ENCODE data around the gene SPATA4.

SPATA4 gene

DNA sequence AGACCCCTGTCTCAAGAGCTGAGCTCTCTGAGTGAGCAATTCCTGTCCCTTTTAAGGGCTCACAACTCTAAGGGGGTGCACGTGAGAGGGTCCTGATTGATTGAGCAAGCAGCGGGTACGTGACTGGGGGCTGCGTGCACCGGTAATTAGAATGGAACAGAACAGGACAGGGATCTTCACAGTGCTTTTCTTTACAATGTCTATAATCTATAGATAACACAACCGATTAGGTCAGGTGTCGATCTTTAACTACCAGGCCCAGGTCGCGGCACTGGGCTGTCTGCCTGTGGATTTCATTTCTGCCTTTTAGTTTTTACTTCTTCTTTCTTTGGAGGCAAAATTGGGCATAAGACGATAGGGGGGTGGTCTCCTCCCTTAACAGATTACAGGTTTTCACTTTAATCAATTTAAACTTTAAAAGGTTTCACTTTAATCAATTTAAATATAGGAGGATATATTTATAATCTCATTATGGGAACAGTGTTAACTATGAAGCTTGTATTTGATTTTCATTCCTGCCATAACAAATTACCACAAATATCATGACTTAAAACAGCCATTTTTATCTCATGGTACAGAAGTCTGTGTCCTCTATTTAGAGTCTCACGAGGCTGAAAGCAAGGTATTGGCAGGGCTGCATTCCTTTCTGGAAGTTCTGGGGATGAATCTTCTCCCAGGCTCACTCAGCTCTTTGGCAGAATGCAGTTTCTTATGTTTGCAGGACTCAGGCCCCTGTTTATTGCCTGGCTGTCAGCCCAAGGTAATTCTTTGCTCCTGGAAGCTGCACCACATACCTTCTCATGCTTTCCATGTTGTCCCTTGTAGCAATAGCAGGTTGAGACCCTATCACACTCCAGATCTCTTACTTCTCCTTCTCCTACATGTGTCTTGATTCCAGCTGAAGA lies 5.2 kb downstream of the SPATA4 start:
- no peak for DNase-seq

DNA sequence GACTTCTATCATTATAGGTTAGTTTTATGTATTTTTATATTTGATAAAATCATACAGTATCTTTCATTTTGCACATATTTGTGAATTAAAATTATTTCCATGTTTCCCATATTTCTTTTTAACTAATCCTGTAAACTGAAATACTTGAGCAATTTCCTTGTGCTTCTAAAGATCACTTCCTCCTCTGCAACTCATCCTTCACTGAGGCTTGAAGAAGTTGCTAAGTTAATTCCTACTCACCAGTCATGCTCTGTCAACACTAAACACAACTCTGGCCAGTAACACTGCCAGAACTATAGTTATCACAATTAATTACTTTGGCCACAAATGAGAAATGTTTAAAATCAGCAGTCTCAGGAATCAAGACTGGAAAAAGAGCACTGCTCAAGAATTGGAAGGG lies 6.7 kb downstream of the SPATA4 start:
- DNase-seq: no peak

DNA sequence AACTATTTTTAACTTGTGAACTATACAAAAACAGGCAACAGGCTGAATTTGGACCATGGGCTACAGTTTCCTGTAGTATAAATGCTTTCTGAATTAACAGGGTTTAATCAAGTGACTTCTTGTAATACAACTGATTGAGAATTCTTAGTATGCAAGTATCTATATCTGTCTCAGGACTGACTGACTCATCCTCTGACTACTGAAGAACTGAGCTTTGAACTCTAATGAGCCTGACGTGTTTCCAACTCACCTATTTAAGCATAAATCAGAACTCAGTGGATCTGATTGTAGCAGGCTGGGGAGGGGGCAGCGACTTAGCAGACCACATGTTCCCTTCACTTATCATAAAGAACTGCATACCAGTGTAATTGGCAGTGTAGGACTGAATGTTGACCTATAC lies 7.8 kb downstream of the SPATA4 start:
- no peak for DNase-seq

DNA sequence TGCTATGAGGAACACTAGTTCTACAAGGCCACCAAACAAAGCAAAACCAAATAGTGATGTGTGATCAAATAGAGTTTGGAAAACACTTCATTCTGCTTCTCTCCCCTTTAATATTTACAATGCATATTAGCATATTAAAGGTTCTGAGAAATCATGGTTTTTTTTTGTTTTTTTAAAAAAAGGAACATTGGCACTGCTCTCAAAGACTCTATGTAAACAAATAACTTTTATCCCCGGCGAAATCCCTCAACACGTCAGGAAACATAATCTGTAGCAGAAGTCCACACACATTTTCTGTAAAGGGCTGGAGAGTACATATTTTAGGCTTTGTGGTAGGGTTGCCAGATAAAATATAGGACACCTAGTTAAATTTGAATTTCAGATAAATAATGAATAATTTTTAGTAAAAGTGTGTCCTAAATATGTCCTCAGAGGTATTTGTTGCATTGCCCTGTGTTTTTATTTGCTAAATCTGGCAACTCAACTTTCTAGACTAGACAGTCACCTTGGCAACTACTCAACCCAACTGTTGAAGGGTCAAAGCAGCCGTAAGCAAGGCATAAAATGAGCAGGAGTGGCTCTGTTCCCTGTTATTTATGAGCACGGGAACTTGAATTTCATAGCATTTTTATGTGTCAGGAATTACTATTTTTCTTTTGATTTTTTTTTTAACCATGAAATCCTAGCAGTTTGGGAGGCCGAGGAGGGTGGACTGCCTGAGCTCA lies 8.6 kb downstream of the SPATA4 start:
- DNase-seq: no peak

DNA sequence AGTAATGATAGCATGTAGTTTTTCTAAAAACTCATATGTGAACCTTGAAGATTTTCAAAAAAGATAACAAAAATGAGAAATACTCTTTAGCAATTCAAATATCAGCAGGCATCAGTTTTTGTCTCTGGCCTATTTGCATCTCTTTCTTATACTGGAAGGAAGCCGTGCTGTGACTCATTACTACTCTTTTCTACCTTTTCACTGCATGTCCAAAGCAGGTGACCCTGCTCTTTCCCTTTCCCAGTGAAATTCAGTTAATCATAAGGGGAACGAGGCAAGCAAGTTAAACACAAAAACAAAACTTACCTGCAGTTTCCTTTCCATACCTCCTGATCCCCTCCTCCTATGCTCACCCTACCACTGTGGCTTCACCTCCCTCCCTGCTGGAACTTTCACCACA lies 9.3 kb downstream of the SPATA4 start:
- DNase-seq: no peak

DNA sequence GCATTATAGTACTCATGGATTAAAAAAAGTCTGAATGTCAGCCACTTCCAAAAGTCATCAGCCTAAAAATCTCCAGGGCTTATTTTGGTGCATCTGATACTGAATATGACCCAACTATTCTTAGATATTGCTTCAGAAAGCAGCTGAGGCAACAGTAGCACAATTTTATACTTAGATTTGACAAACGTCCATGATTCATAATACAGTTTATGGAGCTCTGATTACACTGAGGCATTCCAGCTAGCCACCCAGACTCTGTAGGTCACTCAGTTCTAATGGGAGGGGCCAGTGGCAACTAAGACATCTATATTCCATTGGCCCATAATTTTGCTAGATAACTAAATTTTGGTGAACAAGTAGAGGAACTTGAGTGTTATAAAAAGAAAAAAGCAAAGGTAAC lies 10.3 kb downstream of the SPATA4 start:
- DNase-seq: no peak

DNA sequence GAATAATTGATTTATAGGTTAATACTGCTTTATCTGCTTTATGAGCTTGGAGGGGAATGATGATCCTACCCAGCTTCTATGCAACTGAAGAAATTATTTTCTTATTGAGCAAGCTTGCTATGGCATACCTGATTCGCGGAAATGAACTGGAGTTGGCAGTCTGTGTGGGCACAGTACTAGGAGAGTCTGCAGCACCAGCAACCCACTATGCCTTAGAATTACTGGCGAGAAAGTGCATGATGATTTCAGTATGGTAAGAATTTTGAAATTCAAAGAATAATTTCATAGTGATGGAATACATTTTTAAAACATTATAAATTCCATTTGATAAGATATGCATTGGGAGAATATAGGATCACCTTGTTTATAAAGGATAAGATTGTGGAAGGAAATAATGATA lies 32.3 kb downstream of the SPATA4 start:
- DNase-seq: no peak

DNA sequence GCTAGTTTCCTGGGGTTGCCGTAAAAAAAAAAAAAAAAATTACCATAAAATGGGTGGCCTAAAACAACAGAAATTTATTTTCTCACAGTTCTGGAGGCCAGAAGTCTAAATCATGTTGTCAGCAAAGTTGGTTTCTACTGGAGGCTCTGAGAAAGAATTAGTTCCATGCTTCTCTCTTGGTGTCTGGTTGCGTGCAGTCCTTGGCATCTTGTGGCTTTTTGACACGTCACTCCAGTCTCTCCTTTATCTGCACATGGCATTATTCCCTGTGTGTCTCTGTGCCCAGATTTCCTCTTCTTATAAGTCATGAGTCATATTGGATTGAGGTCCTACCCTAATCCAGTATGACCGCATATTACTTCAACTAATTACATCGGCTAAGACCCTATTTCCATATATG lies 38.7 kb downstream of the SPATA4 start:
- DNase-seq: no peak

DNA sequence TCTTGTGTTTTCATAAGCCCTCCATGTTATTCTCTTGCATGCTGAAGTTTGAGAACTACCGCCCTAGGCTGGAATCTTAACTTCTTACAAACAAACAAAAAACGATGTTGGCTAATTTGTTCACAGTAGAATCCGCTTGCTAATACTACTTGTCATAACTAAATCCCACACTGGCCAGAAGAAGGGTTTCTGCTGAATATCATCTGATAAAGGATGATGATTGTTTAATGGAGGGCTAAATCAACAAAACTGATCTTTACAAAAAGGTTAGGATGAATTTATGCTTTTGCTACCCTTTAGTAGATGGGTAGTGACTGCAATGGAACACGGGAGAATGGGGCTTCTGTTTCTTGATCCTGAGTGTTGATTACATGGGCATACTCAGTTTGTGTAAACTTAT lies 42.3 kb downstream of the SPATA4 start:
- DNase-seq: no peak

DNA sequence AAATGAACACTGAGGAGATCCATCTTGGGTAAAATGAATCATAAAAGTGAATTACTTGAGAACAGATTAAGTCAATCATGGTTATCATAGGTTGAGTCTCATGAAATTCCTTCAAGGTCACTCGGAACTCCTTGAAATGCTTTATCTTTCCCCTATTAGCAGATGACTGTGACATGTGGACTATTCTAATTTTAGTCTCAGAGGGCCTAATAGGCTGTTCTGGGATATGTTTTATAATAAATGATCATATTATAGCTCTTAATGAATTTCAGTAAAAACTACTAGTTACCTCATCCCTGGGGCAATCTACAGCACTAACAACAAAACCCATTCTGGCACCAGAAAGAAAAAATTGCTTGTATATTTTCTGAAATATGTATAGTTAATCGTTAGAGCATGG lies 44.7 kb downstream of the SPATA4 start:
- DNase-seq: no peak

DNA sequence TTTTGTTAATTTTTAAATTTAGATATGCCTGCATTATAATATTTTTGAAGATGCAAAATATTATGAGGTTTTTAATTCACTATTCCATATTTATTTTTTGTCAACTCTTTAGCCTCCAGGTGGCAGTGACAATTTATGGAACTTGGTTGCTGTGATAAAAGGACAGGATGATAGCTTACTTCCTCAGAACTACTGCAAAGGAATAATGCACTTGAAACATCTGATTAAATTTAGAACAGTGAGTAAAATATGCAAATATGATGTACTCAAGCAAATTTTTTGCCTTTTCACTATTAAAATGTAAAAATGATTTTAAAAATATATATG lies 45.1 kb downstream of the SPATA4 start:
- DNase-seq: no peak

DNA sequence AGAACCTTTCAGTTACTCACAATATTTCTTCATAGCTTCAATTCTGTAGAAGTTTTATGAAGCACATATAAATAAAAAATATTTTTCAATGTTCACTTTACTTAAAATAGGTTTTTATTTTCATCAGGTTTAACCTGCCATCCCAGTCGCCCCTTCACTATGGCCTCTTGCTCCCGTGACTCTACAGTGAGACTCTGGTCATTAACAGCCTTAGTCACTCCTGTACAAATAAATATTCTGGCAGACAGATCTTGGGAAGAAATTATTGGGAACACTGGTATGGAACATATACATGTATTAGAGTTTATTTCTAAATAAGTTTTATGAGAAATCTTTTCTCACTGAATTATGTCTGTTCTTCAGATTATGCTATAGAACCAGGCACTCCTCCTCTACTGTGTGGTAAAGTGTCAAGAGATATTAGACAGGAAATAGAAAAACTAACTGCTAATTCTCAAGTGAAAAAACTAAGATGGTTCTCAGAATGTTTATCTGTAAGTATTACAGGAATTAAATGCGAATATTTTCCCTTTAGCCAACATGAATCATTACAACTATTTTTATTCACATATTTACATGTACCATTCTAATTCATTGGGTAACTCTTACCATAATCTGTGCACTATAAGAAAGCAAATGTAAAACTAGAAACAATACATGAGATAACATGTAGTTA lies 45.6 kb downstream of the SPATA4 start:
- DNase-seq: no peak

DNA sequence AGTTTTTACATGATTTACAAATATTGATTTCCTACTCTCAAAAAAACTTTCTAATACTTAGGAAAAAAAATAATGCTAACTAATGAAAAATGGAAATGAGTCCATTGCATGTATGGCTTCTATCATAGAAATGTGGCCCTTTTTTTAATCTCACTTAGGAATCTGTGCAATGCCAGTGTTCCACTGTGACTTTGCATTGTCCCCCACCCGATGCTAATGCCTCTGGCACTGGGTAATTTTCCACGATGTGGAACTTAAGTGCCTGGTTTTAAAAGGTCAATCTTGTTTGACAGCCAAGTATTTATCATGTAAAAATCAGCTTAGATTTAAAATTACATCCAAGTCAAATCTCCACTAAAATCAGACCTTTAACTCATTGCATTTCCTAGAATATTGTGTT lies 53.1 kb downstream of the SPATA4 start:
- no peak for DNase-seq

DNA sequence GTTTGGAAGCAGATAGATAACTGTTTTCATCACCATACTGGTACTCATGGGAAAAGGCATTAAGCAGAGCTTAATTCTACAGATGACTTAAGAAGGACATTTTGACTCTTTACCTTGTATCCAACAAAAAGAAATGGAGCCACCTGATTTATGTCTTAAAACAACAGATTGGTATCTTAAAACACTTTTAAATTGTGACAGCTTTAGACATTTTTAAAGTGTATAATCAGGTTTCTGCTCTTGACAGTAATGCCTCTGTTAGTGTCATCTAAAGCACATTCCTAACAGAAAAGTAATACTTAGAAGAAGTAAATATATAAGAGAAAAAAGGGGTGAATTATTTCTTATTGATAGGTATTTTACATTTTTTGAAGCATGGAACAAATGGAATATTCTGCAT lies 55.9 kb downstream of the SPATA4 start:
- DNase-seq: no peak

DNA sequence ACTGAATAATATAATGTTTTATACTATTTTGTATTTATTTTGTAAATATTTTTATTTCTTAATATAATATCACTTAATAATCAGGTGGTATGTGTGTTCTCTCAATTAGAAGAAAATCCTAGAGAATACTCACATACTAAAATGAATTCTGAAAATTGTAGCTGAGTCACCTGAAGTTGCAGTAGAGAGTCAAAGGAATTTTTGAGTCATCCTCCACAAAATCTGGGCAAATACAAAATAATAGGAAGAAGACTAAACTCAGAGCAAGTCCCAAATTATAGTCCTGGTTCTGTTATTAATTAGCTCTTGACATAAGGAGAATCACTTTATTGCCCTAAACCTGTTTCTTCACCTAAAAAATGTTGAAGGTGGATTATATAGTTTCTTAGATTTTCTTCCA lies 57.8 kb downstream of the SPATA4 start:
- DNase-seq: no peak

DNA sequence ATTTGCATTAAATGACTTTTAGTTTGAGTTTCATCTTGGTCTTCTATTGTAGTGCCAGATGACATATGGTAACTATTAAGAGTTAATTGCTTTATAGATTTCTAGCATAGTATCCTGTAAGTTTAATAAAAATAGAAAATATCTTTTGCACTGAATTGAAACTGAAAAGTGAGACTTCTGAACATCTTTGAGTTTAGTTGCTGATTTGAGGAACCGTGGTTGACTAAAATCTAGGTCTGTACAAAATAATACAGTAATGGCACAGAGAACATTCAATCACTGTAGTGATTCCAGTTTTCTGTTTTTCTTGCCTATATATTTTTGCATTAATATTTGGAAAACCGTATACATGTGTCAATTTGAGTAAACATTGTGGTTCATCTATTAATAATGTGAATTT lies 60.7 kb downstream of the SPATA4 start:
- DNase-seq: no peak
